ENCODE data around the gene ESRRA. TPM values are rescaled to one million over a fixed set of nuclear protein-coding genes. Genes with fewer than 3 reads are reported as not detected.

The ESRRA gene
- total RNA-seq, 1 donor from 2014 or later, result 52.7 TPM

GRCh38 chr11:64344787-64345186, 39.5 kb downstream of the ESRRA start:
- intact Hi-C loops (cut with micrococcal nuclease), result no loop called here

- intact Hi-C loops (cut with micrococcal nuclease), result no loop called here
Observed at GRCh38 chr11:64347193-64347867, 42.0 kb downstream of the ESRRA start.

GRCh38 chr11:64348383-64349024, 43.2 kb downstream of the ESRRA start:
- intact Hi-C loops (cut with micrococcal nuclease), result no loop called here

GRCh38 chr11:64349025-64349387, 43.7 kb downstream of the ESRRA start:
- intact Hi-C loops (cut with micrococcal nuclease), result no loop called here

GRCh38 chr11:64349404-64349803, 44.1 kb downstream of the ESRRA start:
- intact Hi-C loops (cut with micrococcal nuclease), result no loop called here

GRCh38 chr11:64351136-64351631, 45.9 kb downstream of the ESRRA start:
- intact Hi-C loops (cut with micrococcal nuclease), result no loop called here

GRCh38 chr11:64352099-64352994, 47.0 kb downstream of the ESRRA start:
- intact Hi-C loops (cut with micrococcal nuclease), result no loop called here

GRCh38 chr11:64352995-64353714, 47.8 kb downstream of the ESRRA start:
- intact Hi-C loops (cut with micrococcal nuclease), result no loop called here

- intact Hi-C loops (cut with micrococcal nuclease), result no loop called here
Observed at GRCh38 chr11:64353715-64354506, 48.6 kb downstream of the ESRRA start.

- intact Hi-C loops (cut with micrococcal nuclease), result loop anchor here (5.0 kb wide), 2 partner anchors 297 to 657 kb away; partner anchors contain the start of gene ARL2
Observed at GRCh38 chr11:64355078-64355940, 50.0 kb downstream of the ESRRA start.

- intact Hi-C loops (cut with micrococcal nuclease), result loop anchor here (5.0 kb wide), 2 partner anchors 296 to 656 kb away; partner anchors contain the start of gene ARL2
Observed at GRCh38 chr11:64356498-64357411, 51.4 kb downstream of the ESRRA start.

GRCh38 chr11:64357446-64357845, 52.1 kb downstream of the ESRRA start:
- intact Hi-C loops (cut with micrococcal nuclease), result loop anchor here (5.0 kb wide), 2 partner anchors 295 to 655 kb away; partner anchors contain the start of gene ARL2

- intact Hi-C loops (cut with micrococcal nuclease), result loop anchor here (5.0 kb wide), 2 partner anchors 294 to 654 kb away; partner anchors contain the start of gene ARL2
Observed at GRCh38 chr11:64357904-64358535, 52.7 kb downstream of the ESRRA start.

GRCh38 chr11:64358536-64358906, 53.2 kb downstream of the ESRRA start:
- intact Hi-C loops (cut with micrococcal nuclease), result loop anchor here (5.0 kb wide), 2 partner anchors 294 to 654 kb away; partner anchors contain the start of gene ARL2

GRCh38 chr11:64358907-64359711, 53.8 kb downstream of the ESRRA start, which contains the start of gene RPS6KA4:
Gene RPS6KA4 (plus strand): TSS chr11:64359162. CDS start chr11:64359236, 74 bp downstream.
- intact Hi-C loops (cut with micrococcal nuclease), result loop anchor here (1.0 to 5.0 kb wide), 4 partner anchors 17 to 653 kb away; partner anchors contain the start of genes ARL2 and PRDX5

- intact Hi-C loops (cut with micrococcal nuclease), result loop anchor here (1.0 to 5.0 kb wide), 4 partner anchors 18 to 652 kb away; partner anchors contain the start of genes ARL2 and PRDX5
Observed at GRCh38 chr11:64359712-64360445, 54.6 kb downstream of the ESRRA start.
